ENCODE measurements around the gene TAF13. TPM values are rescaled to one million over a fixed set of nuclear protein-coding genes. Genes with fewer than 3 reads are reported as not detected.
A peak's percentile ranks its signal among the peaks of the same experiment; 100 is the strongest.
"Not testable (repeated sequence)": the region's sequence is repeated elsewhere in the genome, so short reads cannot be mapped to it uniquely, and the experiment has no call there.

The TAF13 gene
- total RNA-seq, 1 experiment from 2014 or later: 96.5 TPM

- Histone ChIP-seq H3K27ac (no peak overlapping the region), H3K27me3 (replicated peaks) (no peaks in the 10 kb centered on the region), H3K4me3 (no peak overlapping the region), H3K36me3 (no peaks in the 10 kb centered on the region; the same call in 1 of the 2 replicates), H3K9me3 (replicated peaks) (no peaks in the 10 kb centered on the region; the same call in 1 of the 2 replicates), H3K4me1 (replicated peaks) (0 out of 2 replicates have a peak, but pooled peaks cover 4% of the 10 kb centered on the region)
- no peak for DNase-seq (ENCODE audit: low read depth in 1 of 2, low spot score in 2 of 2)
Observed at GRCh38 chr1:109084563-109085517, 9.0 kb upstream of the TAF13 start.

- no peak for DNase-seq (ENCODE audit: low read depth in 1 of 2, low spot score in 2 of 2)
- no peaks in the 10 kb centered on the region for H3K36me3 ChIP-seq
- H3K4me3 ChIP-seq: no peak overlapping the region
- H3K27me3 ChIP-seq (replicated peaks): no peaks in the 10 kb centered on the region
- no peaks in the 10 kb centered on the region for H3K4me1 ChIP-seq (replicated peaks)
- H3K9me3 ChIP-seq (replicated peaks): no peaks in the 10 kb centered on the region; the same call in 1 of the 2 replicates
- H3K27ac ChIP-seq: no peak overlapping the region
Observed at GRCh38 chr1:109083923-109084322, 8.1 kb upstream of the TAF13 start.

GRCh38 chr1:109083501-109083900, 7.7 kb upstream of the TAF13 start:
- H3K4me1 ChIP-seq (replicated peaks): no peaks in the 10 kb centered on the region
- H3K27me3 ChIP-seq (replicated peaks): no peaks in the 10 kb centered on the region
- H3K27ac ChIP-seq: no peak overlapping the region
- no peak overlapping the region for H3K4me3 ChIP-seq
- H3K36me3 ChIP-seq: no peaks in the 10 kb centered on the region
- DNase-seq (ENCODE audit: low read depth in 1 of 2, low spot score in 2 of 2): no peak
- no peaks in the 10 kb centered on the region; the same call in 1 of the 2 replicates for H3K9me3 ChIP-seq (replicated peaks)

GRCh38 chr1:109080441-109081082, 4.8 kb upstream of the TAF13 start:
- no peak overlapping the region for H3K4me3 ChIP-seq
- H3K36me3 ChIP-seq: no peaks in the 10 kb centered on the region
- no peaks in the 10 kb centered on the region for H3K27me3 ChIP-seq (replicated peaks)
- H3K9me3 ChIP-seq (replicated peaks): no peaks in the 10 kb centered on the region; the same call in 1 of the 2 replicates
- DNase-seq (ENCODE audit: low read depth in 1 of 2, low spot score in 2 of 2): no peak
- no peak overlapping the region for H3K27ac ChIP-seq
- H3K4me1 ChIP-seq (replicated peaks): peaks cover 7% of the 10 kb centered on the region

GRCh38 chr1:109079240-109079622, 3.4 kb upstream of the TAF13 start:
- no peaks in the 10 kb centered on the region for H3K27me3 ChIP-seq (replicated peaks)
- no peak overlapping the region for H3K27ac ChIP-seq
- no peak overlapping the region for H3K4me3 ChIP-seq
- peaks cover 7% of the 10 kb centered on the region for H3K4me1 ChIP-seq (replicated peaks)
- H3K36me3 ChIP-seq: peaks cover 3% of the 10 kb centered on the region; the same call in 1 of the 2 replicates
- H3K9me3 ChIP-seq (replicated peaks): no peaks in the 10 kb centered on the region; the same call in 1 of the 2 replicates
- no peak for DNase-seq (ENCODE audit: low read depth in 1 of 2, low spot score in 2 of 2)

GRCh38 chr1:109078317-109078716, 2.5 kb upstream of the TAF13 start:
- Histone ChIP-seq H3K36me3 (peaks cover 12% of the 10 kb centered on the region), H3K27me3 (replicated peaks) (no peaks in the 10 kb centered on the region)
- DNase-seq (ENCODE audit: low read depth in 1 of 2, low spot score in 2 of 2): no peak

GRCh38 chr1:109069294-109069693, 6.5 kb downstream of the TAF13 start:
- no peak for DNase-seq (ENCODE audit: low read depth in 1 of 2, low spot score in 2 of 2)
- Histone ChIP-seq H3K4me1 (replicated peaks) (no peaks in the 10 kb centered on the region), H3K27ac (no peak overlapping the region), H3K36me3 (peaks cover 86% of the 10 kb centered on the region), H3K27me3 (replicated peaks) (no peaks in the 10 kb centered on the region), H3K9me3 (replicated peaks) (no peaks in the 10 kb centered on the region), H3K4me3 (no peak overlapping the region)

More at GRCh38 chr1:109078317-109078716, 2.5 kb upstream of the TAF13 start:
- Histone ChIP-seq H3K27ac (no peak overlapping the region), H3K9me3 (replicated peaks) (no peaks in the 10 kb centered on the region), H3K4me1 (replicated peaks) (peaks cover 7% of the 10 kb centered on the region), H3K4me3 (no peak overlapping the region)

- no peak overlapping the region for H3K27ac ChIP-seq
- no peaks in the 10 kb centered on the region for H3K4me1 ChIP-seq (replicated peaks)
- DNase-seq (ENCODE audit: low read depth in 1 of 2, low spot score in 2 of 2): peak in 1 of 2 experiments; percentile 19
- H3K9me3 ChIP-seq (replicated peaks): no peaks in the 10 kb centered on the region
- peaks cover 84% of the 10 kb centered on the region for H3K36me3 ChIP-seq
- H3K4me3 ChIP-seq: no peak overlapping the region
- no peaks in the 10 kb centered on the region for H3K27me3 ChIP-seq (replicated peaks)
Observed at GRCh38 chr1:109067883-109068282, 7.9 kb downstream of the TAF13 start.

- no peak overlapping the region for H3K27ac ChIP-seq
- H3K27me3 ChIP-seq (replicated peaks): no peaks in the 10 kb centered on the region
- H3K9me3 ChIP-seq (replicated peaks): no peaks in the 10 kb centered on the region
- peaks cover 75% of the 10 kb centered on the region for H3K36me3 ChIP-seq
- no peaks in the 10 kb centered on the region for H3K4me1 ChIP-seq (replicated peaks)
- H3K4me3 ChIP-seq: no peak overlapping the region
- peak in 1 of 2 experiments; percentile 16 for DNase-seq (ENCODE audit: low read depth in 1 of 2, low spot score in 2 of 2)
Observed at GRCh38 chr1:109065137-109065536, 10.7 kb downstream of the TAF13 start.

GRCh38 chr1:109061183-109061582, 14.6 kb downstream of the TAF13 start:
- Histone ChIP-seq H3K4me1 (replicated peaks) (no peaks in the 10 kb centered on the region), H3K4me3 (no peak overlapping the region), H3K27me3 (replicated peaks) (no peaks in the 10 kb centered on the region), H3K27ac (no peak overlapping the region), H3K9me3 (replicated peaks) (no peaks in the 10 kb centered on the region), H3K36me3 (peaks cover 38% of the 10 kb centered on the region)
- DNase-seq (ENCODE audit: low read depth in 1 of 2, low spot score in 2 of 2): peak in 1 of 2 experiments; percentile 9

GRCh38 chr1:109060707-109061106, 15.1 kb downstream of the TAF13 start:
- Histone ChIP-seq H3K4me1 (replicated peaks) (no peaks in the 10 kb centered on the region), H3K27ac (no peak overlapping the region), H3K36me3 (peaks cover 33% of the 10 kb centered on the region), H3K27me3 (replicated peaks) (no peaks in the 10 kb centered on the region), H3K9me3 (replicated peaks) (no peaks in the 10 kb centered on the region), H3K4me3 (no peak overlapping the region)
- no peak for DNase-seq (ENCODE audit: low read depth in 1 of 2, low spot score in 2 of 2)

GRCh38 chr1:109059026-109059425, 16.8 kb downstream of the TAF13 start:
- Histone ChIP-seq H3K27ac (no peak overlapping the region), H3K27me3 (replicated peaks) (no peaks in the 10 kb centered on the region)
- DNase-seq (ENCODE audit: low read depth in 1 of 2, low spot score in 2 of 2): no peak

GRCh38 chr1:109056064-109056463, 19.7 kb downstream of the TAF13 start:
- Histone ChIP-seq H3K4me1 (replicated peaks) (no peaks in the 10 kb centered on the region), H3K27ac (no peak overlapping the region), H3K36me3 (no peaks in the 10 kb centered on the region), H3K4me3 (no peak overlapping the region), H3K9me3 (replicated peaks) (no peaks in the 10 kb centered on the region), H3K27me3 (replicated peaks) (no peaks in the 10 kb centered on the region)
- no peak for DNase-seq (ENCODE audit: low read depth in 1 of 2, low spot score in 2 of 2)

More at GRCh38 chr1:109059026-109059425, 16.8 kb downstream of the TAF13 start:
- H3K9me3 ChIP-seq (replicated peaks): no peaks in the 10 kb centered on the region
- no peaks in the 10 kb centered on the region for H3K4me1 ChIP-seq (replicated peaks)
- H3K4me3 ChIP-seq: no peak overlapping the region
- H3K36me3 ChIP-seq: peaks cover 18% of the 10 kb centered on the region

- H3K4me3 ChIP-seq; H3K36me3 ChIP-seq; DNase-seq (ENCODE audit: low read depth in 1 of 2, low spot score in 2 of 2); H3K27me3 ChIP-seq (replicated peaks); H3K9me3 ChIP-seq (replicated peaks); H3K4me1 ChIP-seq (replicated peaks); H3K27ac ChIP-seq: not testable (repeated sequence)
Observed at GRCh38 chr1:109052145-109052544, 23.7 kb downstream of the TAF13 start.

All from SJSA1 (cell line).